SU-DHL-6 (cell line): ENCODE data around the gene ZNF121.

Experiments used
- H2AFZ ChIP-seq: fragments of 200-600 bp; sonication (generic); 2 replicates; pipeline ENCODE4 v1.6.1; 2014; ENCODE audit warnings: low read depth, mild to moderate bottlenecking, moderate library complexity, mixed read lengths, antibody characterized with exemption, low read length; ENCODE audit not compliant: severe bottlenecking
- H3F3A ChIP-seq: fragments of 200-600 bp; shearing (Covaris generic); 2 replicates; pipeline ENCODE4 v1.6.0; 2016; ENCODE audit warnings: antibody characterized with exemption, mild to moderate bottlenecking; ENCODE audit not compliant: insufficient read depth
- H3K27ac ChIP-seq: fragments of 200-600 bp; sonication (generic); 2 replicates; pipeline ENCODE4 v1.5.1; 2016; ENCODE audit warnings: low read depth, mild to moderate bottlenecking, low read length, moderate library complexity, mixed read lengths
- H3K27me3 ChIP-seq: fragments of 200-600 bp; sonication (generic), shearing (Covaris generic); 2 replicates; pipeline ENCODE4 v1.6.0; 2014; ENCODE audit warnings: mild to moderate bottlenecking, low read length
- H3K36me3 ChIP-seq: fragments of 200-600 bp; sonication (generic); 2 replicates; pipeline ENCODE4 v1.6.1; 2014; ENCODE audit warnings: mild to moderate bottlenecking, low read length, mixed read lengths
- H3K4me2 ChIP-seq: fragments of 300-600, 200-600 bp; shearing (Covaris generic), sonication (generic); 2 replicates; pipeline ENCODE4 v1.6.0; 2014; ENCODE audit warnings: low read length, low read depth, mild to moderate bottlenecking; ENCODE audit not compliant: poor library complexity, severe bottlenecking
- H3K4me3 ChIP-seq: fragments of 200-600 bp; sonication (generic); 2 replicates; pipeline ENCODE4 v1.5.1; 2014; ENCODE audit warnings: antibody characterized with exemption, low read length, mild to moderate bottlenecking, mixed read lengths; ENCODE audit not compliant: insufficient read depth, poor library complexity, severe bottlenecking
- H3K79me2 ChIP-seq: fragments of 200-600 bp; sonication (generic); 2 replicates; pipeline ENCODE4 v1.6.1; 2014; ENCODE audit warnings: mild to moderate bottlenecking, low read length, moderate library complexity; ENCODE audit not compliant: insufficient read depth
- H3K9ac ChIP-seq: fragments of 200-600 bp; sonication (generic); 2 replicates; pipeline ENCODE4 v1.7.0; 2014; ENCODE audit warnings: mild to moderate bottlenecking, low read length
- H3K9me2 ChIP-seq: fragments of 200-600 bp; sonication (generic); replicated peaks from 2 replicates; pipeline ENCODE4 v1.6.1; 2014; ENCODE audit warnings: low read length; ENCODE audit not compliant: insufficient read depth
- H3K9me3 ChIP-seq: fragments of 200-600 bp; sonication (generic); 2 replicates; pipeline ENCODE4 v1.6.1; 2014; ENCODE audit warnings: low read length, mixed read lengths; ENCODE audit not compliant: insufficient read depth
- H4K20me1 ChIP-seq: fragments of 200-600 bp; sonication (generic); 2 replicates; pipeline ENCODE4 v1.6.1; 2014; ENCODE audit warnings: low read depth, mild to moderate bottlenecking, antibody characterized with exemption, low read length, moderate library complexity, mixed read lengths
- CTCF ChIP-seq: fragments of 200-600 bp; sonication (generic); IDR thresholded peaks from one replicate; pipeline ENCODE4 v1.5.1; 2017; ENCODE audit warnings: antibody characterized with exemption, mild to moderate bottlenecking, low read length, moderate library complexity; ENCODE audit not compliant: insufficient read depth, poor library complexity, severe bottlenecking
- EZH2phosphoT487 ChIP-seq: fragments of 200-600 bp; sonication (generic), shearing (Covaris generic); conservative IDR thresholded peaks from 2 replicates; pipeline ENCODE4 v1.6.1; 2018; ENCODE audit warnings: mild to moderate bottlenecking, antibody characterized with exemption, low read length, moderate library complexity, mixed read lengths

The ZNF121 gene

GRCh38 chr19:9566729-9567128 is 17.6 kb downstream of the ZNF121 start:
- no peak overlapping the region for H3K27ac ChIP-seq
- H3F3A ChIP-seq = no peaks in the 10 kb centered on the region
- peaks cover 65% of the 10 kb centered on the region for H3K79me2 ChIP-seq
- H3K9me2 ChIP-seq = no peaks in the 10 kb centered on the region
- H3K4me3 ChIP-seq = no peak overlapping the region
- TF ChIP-seq EZH2phosphoT487 (no peak), CTCF (no peak)
- no peaks in the 10 kb centered on the region for H3K27me3 ChIP-seq
- H3K36me3 ChIP-seq = peaks cover 83% of the 10 kb centered on the region
- no peaks in the 10 kb centered on the region for H4K20me1 ChIP-seq
- peaks cover 50% of the 10 kb centered on the region for H3K9me3 ChIP-seq
- H2AFZ ChIP-seq = no peak overlapping the region
- H3K4me2 ChIP-seq = no peak overlapping the region
- H3K9ac ChIP-seq = no peak overlapping the region

- Histone ChIP-seq H3K4me2 (no peak overlapping the region), H3K36me3 (peaks cover 83% of the 10 kb centered on the region), H4K20me1 (no peaks in the 10 kb centered on the region), H2AFZ (no peak overlapping the region), H3K9me3 (peaks cover 46% of the 10 kb centered on the region), H3K79me2 (peaks cover 59% of the 10 kb centered on the region), H3K27me3 (no peaks in the 10 kb centered on the region), H3K4me3 (no peak overlapping the region), H3K9me2 (no peaks in the 10 kb centered on the region), H3K27ac (no peak overlapping the region), H3F3A (0 out of 2 replicates have a peak, but pooled peaks cover 5% of the 10 kb centered on the region), H3K9ac (no peak overlapping the region)
- no peak for TF ChIP-seq CTCF
- TF ChIP-seq EZH2phosphoT487 = no peak
Measured at GRCh38 chr19:9565900-9566705, 18.2 kb downstream of the ZNF121 start.

GRCh38 chr19:9552536-9553274 is 31.6 kb downstream of the ZNF121 start:
- Histone ChIP-seq H4K20me1 (no peaks in the 10 kb centered on the region), H3K9ac (no peak overlapping the region), H3F3A (no peaks in the 10 kb centered on the region; the same call in 1 of the 2 replicates), H3K9me3 (peaks cover 12% of the 10 kb centered on the region; the same call in 1 of the 2 replicates), H3K27me3 (no peaks in the 10 kb centered on the region), H3K4me2 (no peak overlapping the region), H3K9me2 (no peaks in the 10 kb centered on the region), H3K79me2 (no peaks in the 10 kb centered on the region), H2AFZ (no peak overlapping the region), H3K36me3 (peaks cover 3% of the 10 kb centered on the region; the same call in 1 of the 2 replicates), H3K4me3 (no peak overlapping the region), H3K27ac (no peak overlapping the region)
- TF ChIP-seq EZH2phosphoT487 = no peak
- no peak for TF ChIP-seq CTCF
